Skin epidermis (tissue), 12 donors: ENCODE data around the gene CLEC16A.
A peak's percentile ranks its signal among the peaks of the same experiment; 100 is the strongest.

Experiments
- H3K27ac ChIP-seq, 21 experiments: fragments of 200-600 bp; sonication (generic) in 11 of 21; one replicate each; pipeline ENCODE4 v1.5.0; 2020; ENCODE audit warnings: mild to moderate bottlenecking in 3 of 21, inconsistent platforms in 2 of 21, moderate library complexity in 2 of 21
- H3K4me3 ChIP-seq, 7 experiments: fragments of 200-600 bp; sonication (generic) in 2 of 7; one replicate each; pipeline ENCODE4 v1.5.0; 2020; ENCODE audit warnings: inconsistent platforms in 2 of 7, mild to moderate bottlenecking in 2 of 7, moderate library complexity in 1 of 7

The CLEC16A gene

GRCh38 chr16:11030990-11031510 is 86.7 kb downstream of the CLEC16A start:
- Histone ChIP-seq H3K4me3 (no peak overlapping the region), H3K27ac (no peak overlapping the region)

GRCh38 chr16:11032000-11032921 is 87.9 kb downstream of the CLEC16A start:
- Histone ChIP-seq H3K27ac (peak overlapping the region in 11 of 21 experiments; percentile 26 to 65 (median 46)), H3K4me3 (no peak overlapping the region)

- Histone ChIP-seq H3K27ac (peak overlapping the region in 13 of 21 experiments; percentile 26 to 65 (median 40)), H3K4me3 (no peak overlapping the region)
Measured at GRCh38 chr16:11032922-11033291, 88.5 kb downstream of the CLEC16A start.

- peak overlapping the region in 15 of 21 experiments; percentile 1 to 53 (median 36) for H3K27ac ChIP-seq
- no peak overlapping the region for H3K4me3 ChIP-seq
Measured at GRCh38 chr16:11033629-11034420, 89.5 kb downstream of the CLEC16A start.

- Histone ChIP-seq H3K27ac (peak overlapping the region in 11 of 21 experiments; percentile 1 to 51 (median 36)), H3K4me3 (no peak overlapping the region)
Measured at GRCh38 chr16:11034481-11034931, 90.1 kb downstream of the CLEC16A start.

GRCh38 chr16:11035096-11035495 is 90.7 kb downstream of the CLEC16A start:
- Histone ChIP-seq H3K4me3 (no peak overlapping the region), H3K27ac (peak overlapping the region in 2 of 21 experiments; percentile 20 to 51)

GRCh38 chr16:11036040-11036439 is 91.7 kb downstream of the CLEC16A start:
- no peak overlapping the region for H3K4me3 ChIP-seq
- H3K27ac ChIP-seq = no peak overlapping the region

GRCh38 chr16:11036868-11037410 is 92.6 kb downstream of the CLEC16A start:
- no peak overlapping the region for H3K27ac ChIP-seq
- H3K4me3 ChIP-seq = no peak overlapping the region

GRCh38 chr16:11038305-11038704 is 93.9 kb downstream of the CLEC16A start:
- Histone ChIP-seq H3K27ac (no peak overlapping the region), H3K4me3 (no peak overlapping the region)

GRCh38 chr16:11038777-11039176 is 94.4 kb downstream of the CLEC16A start:
- H3K27ac ChIP-seq = no peak overlapping the region
- H3K4me3 ChIP-seq = no peak overlapping the region

GRCh38 chr16:11039726-11040125 is 95.4 kb downstream of the CLEC16A start:
- H3K4me3 ChIP-seq = no peak overlapping the region
- H3K27ac ChIP-seq = peak overlapping the region in 1 of 21 experiments; percentile 11

GRCh38 chr16:11042191-11042590 is 97.8 kb downstream of the CLEC16A start:
- Histone ChIP-seq H3K4me3 (no peak overlapping the region), H3K27ac (no peak overlapping the region)

- Histone ChIP-seq H3K27ac (peak overlapping the region in 1 of 21 experiments; percentile 21), H3K4me3 (no peak overlapping the region)
Measured at GRCh38 chr16:11045441-11045840, 101.1 kb downstream of the CLEC16A start.

- H3K4me3 ChIP-seq = no peak overlapping the region
Measured at GRCh38 chr16:11045846-11046245, 101.5 kb downstream of the CLEC16A start.

GRCh38 chr16:11046382-11046931 is 102.1 kb downstream of the CLEC16A start:
- peak overlapping the region in 10 of 21 experiments; percentile 2 to 69 (median 26) for H3K27ac ChIP-seq
- H3K4me3 ChIP-seq = no peak overlapping the region

More at GRCh38 chr16:11045846-11046245, 101.5 kb downstream of the CLEC16A start:
- peak overlapping the region in 3 of 21 experiments; percentile 12 to 31 (median 21) for H3K27ac ChIP-seq

- peak overlapping the region in 10 of 21 experiments; percentile 4 to 56 (median 38) for H3K27ac ChIP-seq
- H3K4me3 ChIP-seq = no peak overlapping the region
Measured at GRCh38 chr16:11047057-11047456, 102.7 kb downstream of the CLEC16A start.

- Histone ChIP-seq H3K4me3 (no peak overlapping the region), H3K27ac (peak overlapping the region in 6 of 21 experiments; percentile 4 to 44 (median 18))
Measured at GRCh38 chr16:11047939-11048800, 103.8 kb downstream of the CLEC16A start.

GRCh38 chr16:11049396-11050059 is 105.2 kb downstream of the CLEC16A start:
- no peak overlapping the region for H3K27ac ChIP-seq
- no peak overlapping the region for H3K4me3 ChIP-seq
